HG03575 (cell line): ENCODE results near the gene NAGLU.

Experiments used
- ATAC-seq: cut with Tn5 transposase; IDR thresholded peaks from one replicate; pipeline ENCODE4 v1.9.1; 2021; ENCODE audit not compliant: unreplicated experiment, insufficient number of reproducible peaks, low FRiP score; ENCODE audit errors: extremely low read depth

Gene NAGLU

GRCh38 chr17:42519546-42520491 lies 16.2 kb upstream of the NAGLU start:
- ATAC-seq: no peak

- no peak for ATAC-seq
These were observed 15.5 kb upstream of the NAGLU start for GRCh38 chr17:42520540-42520951.

GRCh38 chr17:42521036-42521435 lies 15.0 kb upstream of the NAGLU start:
- no peak for ATAC-seq

- no peak for ATAC-seq
These were observed 14.3 kb upstream of the NAGLU start for GRCh38 chr17:42521666-42522262.

- ATAC-seq: no peak
These were observed 13.7 kb upstream of the NAGLU start for GRCh38 chr17:42522263-42522790.

GRCh38 chr17:42522798-42523278 lies 13.2 kb upstream of the NAGLU start:
- no peak for ATAC-seq

GRCh38 chr17:42525221-42525620 lies 10.8 kb upstream of the NAGLU start:
- ATAC-seq: no peak

- no peak for ATAC-seq
These were observed 10.0 kb upstream of the NAGLU start for GRCh38 chr17:42526031-42526444.

- ATAC-seq: no peak
These were observed 8.1 kb upstream of the NAGLU start for GRCh38 chr17:42527932-42528331.

- no peak for ATAC-seq
These were observed 7.0 kb upstream of the NAGLU start for GRCh38 chr17:42529061-42529460.

- ATAC-seq: no peak
These were observed 5.0 kb upstream of the NAGLU start for GRCh38 chr17:42530952-42531454.

- no peak for ATAC-seq
These were observed 4.3 kb upstream of the NAGLU start for GRCh38 chr17:42531455-42532354.

GRCh38 chr17:42535155-42536047 lies 640 bp upstream of the NAGLU start:
- ATAC-seq: no peak

- ATAC-seq: no peak
These were observed 523 bp downstream of the NAGLU start for GRCh38 chr17:42536372-42537155.

- ATAC-seq: no peak
These were observed 1.2 kb downstream of the NAGLU start for GRCh38 chr17:42537156-42537805.

- ATAC-seq: no peak
These were observed 1.9 kb downstream of the NAGLU start for GRCh38 chr17:42537826-42538451.
